ENCODE data around the gene PMEPA1.

The PMEPA1 gene

GRCh38 chr20:57676589-57677583, 32.9 kb downstream of the PMEPA1 start:
- no peak for DNase-seq

GRCh38 chr20:57675773-57676172, 34.0 kb downstream of the PMEPA1 start:
- no peak for DNase-seq

GRCh38 chr20:57672953-57673575, 36.8 kb downstream of the PMEPA1 start:
- DNase-seq: no peak

GRCh38 chr20:57672164-57672563, 37.7 kb downstream of the PMEPA1 start:
- DNase-seq: no peak

- DNase-seq: no peak
Observed at GRCh38 chr20:57671662-57672061, 38.2 kb downstream of the PMEPA1 start.

- no peak for DNase-seq
Observed at GRCh38 chr20:57671072-57671391, 38.8 kb downstream of the PMEPA1 start.

GRCh38 chr20:57670288-57671071, 39.3 kb downstream of the PMEPA1 start:
- no peak for DNase-seq

GRCh38 chr20:57669632-57670031, 40.2 kb downstream of the PMEPA1 start:
- DNase-seq: no peak

- DNase-seq: no peak
Observed at GRCh38 chr20:57667924-57668782, 41.7 kb downstream of the PMEPA1 start.

- DNase-seq: no peak
Observed at GRCh38 chr20:57667388-57667787, 42.4 kb downstream of the PMEPA1 start.

GRCh38 chr20:57666834-57667157, 43.0 kb downstream of the PMEPA1 start:
- no peak for DNase-seq

- no peak for DNase-seq
Observed at GRCh38 chr20:57666106-57666833, 43.5 kb downstream of the PMEPA1 start.

GRCh38 chr20:57665589-57665971, 44.2 kb downstream of the PMEPA1 start:
- DNase-seq: no peak

- no peak for DNase-seq
Observed at GRCh38 chr20:57664924-57665588, 44.8 kb downstream of the PMEPA1 start.

GRCh38 chr20:57664476-57664875, 45.3 kb downstream of the PMEPA1 start:
- no peak for DNase-seq

GRCh38 chr20:57663681-57664451, 45.9 kb downstream of the PMEPA1 start:
- no peak for DNase-seq

GRCh38 chr20:57663241-57663640, 46.6 kb downstream of the PMEPA1 start:
- DNase-seq: no peak

GRCh38 chr20:57662456-57663240, 47.2 kb downstream of the PMEPA1 start:
- no peak for DNase-seq

GRCh38 chr20:57661746-57662455, 47.9 kb downstream of the PMEPA1 start:
- DNase-seq: no peak

Data from amniotic stem cell (primary cell).